ENCODE data around the gene NPSR1.
"Not testable (repeated sequence)": the region's sequence is repeated elsewhere in the genome, so short reads cannot be mapped to it uniquely, and the experiment has no call there.

The NPSR1 gene

GRCh38 chr7:34814203-34814842 lies 156.3 kb downstream of the NPSR1 start:
- H3K4me3 ChIP-seq (ENCODE audit: low read length); H3K9me3 ChIP-seq (ENCODE audit: insufficient read depth, low read depth, low read length); H3K27ac ChIP-seq (ENCODE audit: low read depth, low read length); H3K9ac ChIP-seq (ENCODE audit: low read depth, low read length); H3K4me1 ChIP-seq (ENCODE audit: insufficient read depth, low read length); H3K27me3 ChIP-seq (ENCODE audit: insufficient read depth, low read length); H3K36me3 ChIP-seq (ENCODE audit: insufficient read depth, low read length): not testable (repeated sequence)
- WGBS = 82% methylated on average over 7 of the region's 7 CpGs

GRCh38 chr7:34821932-34822558 lies 164.0 kb downstream of the NPSR1 start:
- Histone ChIP-seq H3K36me3 (ENCODE audit: insufficient read depth, low read length) (no peaks in the 10 kb centered on the region), H3K27ac (ENCODE audit: low read depth, low read length) (no peak overlapping the region), H3K9me3 (ENCODE audit: insufficient read depth, low read depth, low read length) (no peaks in the 10 kb centered on the region), H3K9ac (ENCODE audit: low read depth, low read length) (no peak overlapping the region), H3K4me1 (ENCODE audit: insufficient read depth, low read length) (no peaks in the 10 kb centered on the region), H3K4me3 (ENCODE audit: low read length) (no peak overlapping the region), H3K27me3 (ENCODE audit: insufficient read depth, low read length) (no peaks in the 10 kb centered on the region)
- 90% methylated on average over 15 of the region's 16 CpGs for WGBS

DNA sequence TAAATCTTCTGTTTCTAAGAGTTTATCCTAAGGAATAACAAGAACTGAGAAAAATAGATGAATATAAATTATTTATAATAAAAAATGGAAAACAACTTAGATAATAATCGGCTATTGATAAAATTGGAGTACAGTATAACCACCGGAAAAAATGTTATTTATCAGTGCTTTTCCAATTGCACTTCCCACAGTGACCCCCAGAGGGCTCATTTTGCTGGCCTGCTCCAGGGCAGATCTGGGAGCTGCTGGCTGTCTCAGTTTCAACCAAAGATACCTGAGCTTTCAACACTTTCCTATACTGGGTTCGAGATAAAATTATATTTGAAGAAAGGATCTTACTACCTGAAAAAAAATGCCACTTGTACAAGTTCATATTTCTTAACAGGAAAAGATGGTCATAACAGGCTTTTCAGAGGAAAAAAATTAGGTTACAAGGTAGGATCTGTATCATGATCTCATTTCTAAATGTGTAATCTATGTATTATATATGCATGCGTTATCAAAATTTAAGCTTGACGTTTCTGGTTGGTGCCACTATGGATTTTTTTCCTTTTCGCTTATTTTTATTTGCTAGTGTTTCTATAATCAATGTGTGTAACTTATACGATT lies 165.7 kb downstream of the NPSR1 start:
- WGBS = 73% methylated on average over 6 of the region's 7 CpGs
- no peak overlapping the region for H3K4me3 ChIP-seq (ENCODE audit: low read length)
- no peaks in the 10 kb centered on the region for H3K9me3 ChIP-seq (ENCODE audit: insufficient read depth, low read depth, low read length)
- no peak overlapping the region for H3K27ac ChIP-seq (ENCODE audit: low read depth, low read length)
- H3K27me3 ChIP-seq (ENCODE audit: insufficient read depth, low read length) = no peaks in the 10 kb centered on the region
- no peaks in the 10 kb centered on the region for H3K36me3 ChIP-seq (ENCODE audit: insufficient read depth, low read length)
- no peak overlapping the region for H3K9ac ChIP-seq (ENCODE audit: low read depth, low read length)
- no peaks in the 10 kb centered on the region for H3K4me1 ChIP-seq (ENCODE audit: insufficient read depth, low read length)

GRCh38 chr7:34825221-34825620 lies 167.2 kb downstream of the NPSR1 start:
- Histone ChIP-seq H3K27ac (ENCODE audit: low read depth, low read length) (no peak overlapping the region), H3K4me3 (ENCODE audit: low read length) (no peak overlapping the region), H3K9me3 (ENCODE audit: insufficient read depth, low read depth, low read length) (no peaks in the 10 kb centered on the region), H3K27me3 (ENCODE audit: insufficient read depth, low read length) (no peaks in the 10 kb centered on the region), H3K36me3 (ENCODE audit: insufficient read depth, low read length) (no peaks in the 10 kb centered on the region), H3K9ac (ENCODE audit: low read depth, low read length) (no peak overlapping the region), H3K4me1 (ENCODE audit: insufficient read depth, low read length) (no peaks in the 10 kb centered on the region)
- 98% methylated on average over 2 of the region's 2 CpGs for WGBS

DNA sequence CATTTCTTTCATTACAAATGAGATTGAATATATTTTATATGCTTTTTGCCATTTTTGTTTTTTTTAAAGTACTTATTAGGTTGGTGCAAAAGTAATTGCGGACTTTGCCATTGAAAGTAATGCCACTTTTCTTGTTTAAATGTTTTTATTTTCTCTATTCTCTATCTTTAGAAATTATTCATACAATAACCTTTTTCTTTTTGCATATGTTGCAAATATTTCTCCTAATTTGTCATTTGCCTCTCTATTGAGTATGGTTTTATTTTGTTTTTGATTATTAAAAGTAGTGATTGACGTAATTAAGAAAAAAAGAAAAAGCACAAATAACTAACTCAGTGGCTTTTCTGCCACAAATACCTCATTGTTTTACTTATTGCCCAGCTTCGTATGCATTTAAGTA lies 172.4 kb downstream of the NPSR1 start:
- Histone ChIP-seq H3K27ac (ENCODE audit: low read depth, low read length) (no peak overlapping the region), H3K9ac (ENCODE audit: low read depth, low read length) (no peak overlapping the region), H3K4me1 (ENCODE audit: insufficient read depth, low read length) (no peaks in the 10 kb centered on the region), H3K36me3 (ENCODE audit: insufficient read depth, low read length) (no peaks in the 10 kb centered on the region), H3K9me3 (ENCODE audit: insufficient read depth, low read depth, low read length) (no peaks in the 10 kb centered on the region), H3K4me3 (ENCODE audit: low read length) (no peak overlapping the region), H3K27me3 (ENCODE audit: insufficient read depth, low read length) (no peaks in the 10 kb centered on the region)
- 100% methylated on average over 2 of the region's 3 CpGs for WGBS

- Histone ChIP-seq H3K27me3 (ENCODE audit: insufficient read depth, low read length) (no peaks in the 10 kb centered on the region), H3K4me1 (ENCODE audit: insufficient read depth, low read length) (no peaks in the 10 kb centered on the region), H3K27ac (ENCODE audit: low read depth, low read length) (no peak overlapping the region), H3K9ac (ENCODE audit: low read depth, low read length) (no peak overlapping the region), H3K9me3 (ENCODE audit: insufficient read depth, low read depth, low read length) (no peaks in the 10 kb centered on the region), H3K4me3 (ENCODE audit: low read length) (no peak overlapping the region), H3K36me3 (ENCODE audit: insufficient read depth, low read length) (no peaks in the 10 kb centered on the region)
- WGBS = 80% methylated on average over 1 of the region's 1 CpG
Measured at GRCh38 chr7:34831436-34831835, 173.4 kb downstream of the NPSR1 start.

DNA sequence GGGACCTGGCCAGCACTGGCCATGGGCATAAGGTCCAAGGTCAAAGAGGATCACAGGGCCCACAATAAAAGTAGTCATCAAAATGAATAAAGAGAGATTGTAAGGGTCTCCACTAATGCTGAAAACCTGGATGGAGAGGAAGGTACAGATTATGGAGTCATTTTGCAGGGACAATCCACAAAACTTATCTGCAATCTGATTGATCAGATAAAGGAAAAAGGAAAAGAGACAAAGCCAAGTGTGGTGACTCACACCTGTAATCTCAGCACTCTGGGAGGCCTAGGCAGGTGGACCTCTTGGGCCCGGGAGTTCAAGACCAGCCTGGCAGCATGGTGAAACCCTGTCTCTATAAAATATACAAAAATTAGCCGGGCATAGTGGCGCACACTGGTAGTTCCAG lies 174.0 kb downstream of the NPSR1 start:
- Histone ChIP-seq H3K4me1 (ENCODE audit: insufficient read depth, low read length) (no peaks in the 10 kb centered on the region), H3K27me3 (ENCODE audit: insufficient read depth, low read length) (no peaks in the 10 kb centered on the region), H3K9ac (ENCODE audit: low read depth, low read length) (no peak overlapping the region), H3K9me3 (ENCODE audit: insufficient read depth, low read depth, low read length) (no peaks in the 10 kb centered on the region), H3K36me3 (ENCODE audit: insufficient read depth, low read length) (no peaks in the 10 kb centered on the region), H3K4me3 (ENCODE audit: low read length) (no peak overlapping the region), H3K27ac (ENCODE audit: low read depth, low read length) (no peak overlapping the region)
- WGBS = 94% methylated on average over 3 of the region's 3 CpGs

GRCh38 chr7:34835901-34836600 lies 178.0 kb downstream of the NPSR1 start:
- 86% methylated on average over 3 of the region's 3 CpGs for WGBS
- no peaks in the 10 kb centered on the region for H3K36me3 ChIP-seq (ENCODE audit: insufficient read depth, low read length)
- H3K27me3 ChIP-seq (ENCODE audit: insufficient read depth, low read length) = no peaks in the 10 kb centered on the region

GRCh38 chr7:34837316-34837715 lies 179.3 kb downstream of the NPSR1 start:
- H3K27ac ChIP-seq (ENCODE audit: low read depth, low read length) = no peak overlapping the region
- WGBS = 75% methylated on average over 2 of the region's 2 CpGs
- no peak overlapping the region for H3K4me3 ChIP-seq (ENCODE audit: low read length)
- peaks cover 9% of the 10 kb centered on the region; the same call in 1 of the 2 replicates for H3K4me1 ChIP-seq (ENCODE audit: insufficient read depth, low read length)
- H3K27me3 ChIP-seq (ENCODE audit: insufficient read depth, low read length) = no peaks in the 10 kb centered on the region
- no peak overlapping the region for H3K9ac ChIP-seq (ENCODE audit: low read depth, low read length)
- H3K36me3 ChIP-seq (ENCODE audit: insufficient read depth, low read length) = no peaks in the 10 kb centered on the region
- H3K9me3 ChIP-seq (ENCODE audit: insufficient read depth, low read depth, low read length) = no peaks in the 10 kb centered on the region

More at GRCh38 chr7:34835901-34836600, 178.0 kb downstream of the NPSR1 start:
- H3K4me1 ChIP-seq (ENCODE audit: insufficient read depth, low read length) = peaks cover 9% of the 10 kb centered on the region; the same call in 1 of the 2 replicates
- H3K9me3 ChIP-seq (ENCODE audit: insufficient read depth, low read depth, low read length) = no peaks in the 10 kb centered on the region
- no peak overlapping the region for H3K27ac ChIP-seq (ENCODE audit: low read depth, low read length)
- H3K9ac ChIP-seq (ENCODE audit: low read depth, low read length) = no peak overlapping the region
- H3K4me3 ChIP-seq (ENCODE audit: low read length) = no peak overlapping the region

DNA sequence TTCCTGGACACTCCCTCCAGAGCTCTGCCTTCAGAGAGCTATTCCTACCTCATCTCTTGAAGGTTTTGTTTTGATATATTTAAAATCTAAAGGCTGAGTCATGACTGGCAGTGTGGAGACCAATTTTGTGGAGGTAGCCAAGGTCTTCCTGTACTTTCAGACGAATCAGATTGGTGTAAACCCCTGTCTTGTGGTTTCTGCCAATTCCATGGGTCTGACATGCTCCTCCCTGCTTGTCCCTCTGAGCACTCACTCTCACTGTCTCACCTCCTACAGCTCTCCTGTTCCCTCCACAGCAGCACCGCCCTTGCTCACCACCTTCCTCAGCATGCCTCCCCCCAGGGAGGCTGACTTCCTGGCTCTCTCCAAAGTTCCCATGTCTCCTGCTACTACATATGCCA lies 179.8 kb downstream of the NPSR1 start:
- H3K9me3 ChIP-seq (ENCODE audit: insufficient read depth, low read depth, low read length) = no peaks in the 10 kb centered on the region
- no peaks in the 10 kb centered on the region for H3K36me3 ChIP-seq (ENCODE audit: insufficient read depth, low read length)
- H3K9ac ChIP-seq (ENCODE audit: low read depth, low read length) = no peak overlapping the region
- H3K4me3 ChIP-seq (ENCODE audit: low read length) = no peak overlapping the region
- H3K27me3 ChIP-seq (ENCODE audit: insufficient read depth, low read length) = no peaks in the 10 kb centered on the region
- 54% methylated on average over 2 of the region's 2 CpGs for WGBS
- H3K4me1 ChIP-seq (ENCODE audit: insufficient read depth, low read length) = peaks cover 9% of the 10 kb centered on the region; the same call in 1 of the 2 replicates
- no peak overlapping the region for H3K27ac ChIP-seq (ENCODE audit: low read depth, low read length)

DNA sequence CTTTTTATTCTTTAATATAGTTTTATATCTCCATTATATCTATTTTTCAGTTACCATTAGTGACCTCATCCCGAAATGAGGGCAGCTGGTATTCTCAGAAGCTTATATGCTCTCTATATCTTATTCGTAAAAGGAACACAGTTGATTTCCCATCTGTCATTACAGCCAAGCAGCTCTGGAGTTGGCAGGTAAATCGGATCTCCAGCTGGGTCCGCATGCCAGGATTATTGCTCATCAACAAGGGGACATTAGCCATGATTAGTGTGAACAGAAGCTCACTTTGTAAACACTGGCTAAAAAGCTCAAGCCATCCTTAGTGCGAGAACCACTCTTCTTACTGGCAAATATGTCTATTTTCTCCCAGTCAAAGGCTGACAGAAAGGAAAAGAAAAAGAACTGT lies 180.3 kb downstream of the NPSR1 start:
- 83% methylated on average over 5 of the region's 5 CpGs for WGBS
- no peak overlapping the region for H3K27ac ChIP-seq (ENCODE audit: low read depth, low read length)

More for the DNA sequence above, 180.3 kb downstream of the NPSR1 start:
- H3K4me3 ChIP-seq (ENCODE audit: low read length) = no peak overlapping the region
- H3K4me1 ChIP-seq (ENCODE audit: insufficient read depth, low read length) = peaks cover 9% of the 10 kb centered on the region; the same call in 1 of the 2 replicates
- no peaks in the 10 kb centered on the region for H3K27me3 ChIP-seq (ENCODE audit: insufficient read depth, low read length)
- H3K9ac ChIP-seq (ENCODE audit: low read depth, low read length) = no peak overlapping the region
- no peaks in the 10 kb centered on the region for H3K36me3 ChIP-seq (ENCODE audit: insufficient read depth, low read length)
- no peaks in the 10 kb centered on the region for H3K9me3 ChIP-seq (ENCODE audit: insufficient read depth, low read depth, low read length)

All from HUES64 (cell line).